CD1c-positive myeloid dendritic cell (primary cell): Measurements from ENCODE around the gene NKX6-2.

Experiments used
- DNase-seq: peaks from one replicate; pipeline ENCODE4 v3.0.0-alpha.2; 2016; ENCODE audit errors: extremely low spot score

The NKX6-2 gene

GRCh38 chr10:132813001-132813401, 27.1 kb upstream of the NKX6-2 start:
- DNase-seq = no peak

DNA sequence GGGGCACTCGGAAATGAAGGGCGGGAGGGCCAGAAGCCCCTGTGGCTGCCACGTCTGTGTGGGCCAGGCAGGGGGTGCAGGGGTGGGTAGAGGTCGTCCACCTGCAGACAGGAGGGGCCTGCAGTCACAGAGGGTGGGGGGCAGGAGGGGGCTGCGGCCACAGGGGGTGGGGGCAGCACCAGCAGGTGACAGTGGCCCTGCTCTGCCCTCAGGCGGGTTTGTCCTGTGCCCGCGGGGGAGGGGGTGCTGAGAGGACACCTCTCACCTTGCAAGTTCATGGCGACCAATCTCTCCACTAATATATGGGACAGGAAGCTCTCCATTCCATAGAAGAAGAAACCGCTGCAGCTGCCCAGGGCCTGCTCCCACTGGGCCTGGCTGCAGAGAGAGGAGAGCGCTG, 26.6 kb upstream of the NKX6-2 start:
- DNase-seq = no peak

DNA sequence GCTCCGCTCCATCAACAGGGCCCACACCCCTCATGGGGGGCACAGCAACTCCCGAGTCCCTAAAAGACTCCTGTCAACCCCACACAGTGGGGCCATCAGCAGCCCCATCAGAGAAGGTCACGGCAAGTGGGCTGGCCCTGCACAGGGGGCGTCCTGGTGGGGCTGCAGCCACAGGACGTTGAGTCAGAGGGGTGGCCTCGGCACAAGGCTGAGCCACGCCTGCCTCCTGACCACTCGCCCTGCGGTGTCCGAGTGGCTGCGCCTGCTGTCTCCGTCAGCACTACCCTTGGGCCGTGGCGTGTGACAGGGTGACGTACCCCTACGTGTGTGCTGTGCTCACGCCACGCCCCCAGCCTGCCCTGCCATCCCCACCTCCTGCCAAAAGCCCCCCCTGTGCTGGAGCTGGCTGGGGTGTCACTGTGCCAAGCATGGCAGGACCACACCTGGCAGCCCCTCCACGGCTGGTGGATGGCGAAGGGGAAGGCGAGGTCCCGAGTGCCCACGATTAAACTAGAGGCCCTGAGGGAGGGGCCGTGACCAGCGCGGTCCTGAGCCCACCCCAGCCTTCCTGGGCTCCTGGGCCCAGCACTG, 26.0 kb upstream of the NKX6-2 start:
- no peak for DNase-seq

GRCh38 chr10:132810807-132811700, 25.1 kb upstream of the NKX6-2 start:
- DNase-seq = no peak

GRCh38 chr10:132810141-132810806, 24.3 kb upstream of the NKX6-2 start:
- no peak for DNase-seq

- DNase-seq = no peak
Observed at GRCh38 chr10:132809232-132810140, 23.5 kb upstream of the NKX6-2 start.

DNA sequence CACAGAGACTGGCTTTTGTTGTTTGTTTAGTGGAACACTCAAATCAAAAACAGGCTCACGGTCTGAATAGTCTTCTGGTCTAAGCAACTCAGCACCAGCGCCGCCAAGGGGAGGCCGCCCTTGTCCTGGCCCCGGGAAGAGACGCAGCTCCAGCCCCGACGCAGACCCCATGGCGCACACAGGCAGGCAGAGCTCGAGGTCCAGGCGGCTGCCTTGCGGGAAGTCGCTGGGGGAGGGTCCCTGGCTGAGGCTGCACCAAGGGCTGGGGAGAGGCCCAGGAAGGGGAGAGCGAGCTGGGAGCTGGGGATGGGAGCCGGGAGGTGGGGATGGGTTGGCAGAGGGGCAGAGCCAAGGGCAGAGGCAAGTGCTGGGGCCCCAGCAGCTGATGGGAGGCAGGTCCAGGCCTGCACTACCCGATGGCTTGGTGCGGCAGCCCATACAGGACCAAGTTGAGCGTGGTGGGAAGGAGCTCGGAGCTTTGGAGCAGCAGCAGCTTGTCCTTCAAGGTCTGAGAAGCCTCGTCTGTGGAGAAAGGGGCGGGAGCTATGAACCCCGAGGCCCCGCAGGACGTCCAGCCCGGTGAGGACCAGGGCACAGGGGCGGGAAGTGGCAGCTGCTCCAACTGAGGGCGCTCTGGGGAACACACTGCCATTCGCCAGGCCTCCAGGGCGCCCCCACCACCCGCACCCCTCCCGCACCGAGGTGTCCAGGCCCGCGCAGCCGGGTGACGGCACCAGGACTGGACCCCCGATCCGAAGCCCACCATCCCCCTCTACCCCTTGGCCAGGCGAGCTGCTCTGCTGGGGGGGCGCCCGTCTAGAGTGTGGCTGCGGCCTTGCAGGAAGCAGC, 22.7 kb upstream of the NKX6-2 start:
- DNase-seq = no peak

GRCh38 chr10:132807621-132808049, 21.7 kb upstream of the NKX6-2 start:
- no peak for DNase-seq

DNA sequence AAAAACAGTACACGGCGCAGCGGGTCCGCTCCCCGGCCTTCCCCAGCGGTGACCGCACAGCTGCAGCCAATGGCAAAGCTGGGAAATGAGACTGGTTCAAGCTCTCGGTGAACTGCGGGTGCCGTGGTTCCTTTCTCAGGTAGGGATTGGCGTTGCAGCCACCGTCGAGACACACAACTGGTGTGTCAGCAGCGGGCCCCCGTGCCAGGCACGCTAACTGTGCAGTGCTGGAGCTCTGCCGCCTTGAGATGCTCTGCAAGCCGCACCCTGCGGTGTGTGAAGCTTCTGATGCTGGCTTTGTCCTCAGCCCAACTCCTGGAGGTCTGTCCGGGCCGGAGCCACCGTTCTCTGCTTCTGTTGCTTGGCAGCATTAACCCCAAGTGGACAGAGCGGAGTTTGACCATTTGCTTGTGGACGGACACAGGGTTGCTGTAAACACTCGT, 20.6 kb upstream of the NKX6-2 start:
- DNase-seq = no peak

DNA sequence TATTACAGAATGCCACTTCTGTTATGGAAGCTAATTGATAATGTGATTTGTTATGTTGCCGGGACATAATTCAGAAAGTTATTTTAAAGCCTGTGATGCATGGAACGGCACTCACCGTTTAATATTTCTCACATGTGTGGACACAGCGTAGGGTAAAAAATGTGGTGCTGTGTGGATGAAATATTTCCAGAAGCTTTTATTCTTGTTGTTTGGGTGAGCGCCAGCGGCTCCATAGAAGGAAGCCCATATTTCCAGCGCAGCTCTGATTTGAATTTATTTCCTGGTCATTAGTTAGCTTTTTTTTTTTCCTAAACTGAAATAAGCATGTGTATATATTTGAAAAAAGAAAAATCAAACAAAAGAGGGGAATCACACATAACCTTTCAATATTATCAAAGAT, 20.2 kb upstream of the NKX6-2 start:
- no peak for DNase-seq

- DNase-seq = no peak
Observed at GRCh38 chr10:132805599-132805998, 19.7 kb upstream of the NKX6-2 start.

GRCh38 chr10:132804785-132805426, 19.0 kb upstream of the NKX6-2 start:
- no peak for DNase-seq

- no peak for DNase-seq
Observed at GRCh38 chr10:132804287-132804686, 18.3 kb upstream of the NKX6-2 start.

DNA sequence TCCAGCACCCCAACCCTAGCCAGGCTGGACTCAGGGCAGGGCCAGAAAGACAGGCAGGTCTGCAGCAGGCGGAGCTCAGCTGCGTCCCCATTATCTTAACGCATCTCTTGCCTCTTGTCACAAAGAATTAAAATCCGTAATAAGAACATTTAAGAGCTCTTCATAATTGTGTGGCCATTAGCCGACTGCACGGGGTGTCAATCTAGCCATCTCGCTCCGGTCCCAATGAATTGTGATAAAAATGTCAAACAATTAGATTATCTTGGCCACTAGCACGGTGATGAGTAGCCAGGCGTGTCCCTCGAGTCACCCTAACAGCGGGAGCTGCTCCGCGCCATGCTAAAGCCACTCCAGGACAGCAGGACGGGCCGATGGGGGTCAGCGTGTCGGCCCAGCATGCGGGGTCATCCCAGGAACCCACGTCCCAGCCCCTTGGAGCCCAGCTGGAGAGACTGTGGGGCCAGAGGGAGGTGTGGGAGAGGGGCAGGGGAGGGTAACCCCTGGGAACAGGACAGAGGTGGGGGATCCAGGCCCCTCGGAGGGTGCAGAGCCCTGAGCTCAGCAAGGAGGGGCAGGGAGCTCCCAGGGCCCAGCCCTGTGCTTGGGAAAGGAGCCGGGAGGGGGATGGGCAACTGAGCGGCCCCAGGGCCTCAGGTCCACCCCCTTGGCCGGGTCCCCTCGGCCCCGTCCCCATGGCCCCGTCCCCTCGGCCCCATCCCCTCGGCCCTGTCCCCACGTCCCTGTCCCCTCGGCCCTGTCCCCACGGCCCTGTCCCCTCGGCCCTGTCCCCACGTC, 17.7 kb upstream of the NKX6-2 start:
- no peak for DNase-seq

DNA sequence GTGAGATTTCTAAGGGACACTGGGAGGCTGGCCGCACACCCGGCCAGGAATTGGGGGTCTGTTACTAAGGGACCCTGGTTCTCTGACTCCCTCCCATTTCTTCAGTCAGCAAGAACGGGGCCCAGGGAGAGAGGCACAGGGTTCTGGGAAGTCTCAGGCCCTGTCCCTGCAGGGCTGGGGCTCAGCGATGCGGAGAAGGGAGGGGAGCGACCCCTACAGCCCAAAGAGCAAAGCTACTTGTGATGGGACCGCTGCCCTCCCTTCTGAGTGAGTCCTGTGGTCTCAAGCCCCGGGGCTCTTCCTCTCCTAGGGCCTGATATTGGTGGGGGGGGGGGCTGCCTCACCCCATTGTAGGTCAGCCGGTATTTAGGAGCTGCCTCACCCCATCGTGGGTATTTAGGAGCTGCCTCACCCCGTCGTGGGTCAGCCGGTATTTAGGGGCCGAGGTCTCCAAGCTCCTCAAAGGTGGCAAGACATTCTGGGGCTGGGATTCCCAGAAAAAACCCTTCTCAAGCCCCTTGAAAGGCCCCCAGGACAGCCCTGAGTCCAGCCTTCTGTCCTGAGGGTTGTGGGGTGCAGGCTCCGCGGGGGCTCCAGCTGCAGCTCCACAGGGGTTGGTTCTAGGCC, 16.9 kb upstream of the NKX6-2 start:
- DNase-seq = no peak

GRCh38 chr10:132802048-132802447, 16.1 kb upstream of the NKX6-2 start:
- no peak for DNase-seq

DNA sequence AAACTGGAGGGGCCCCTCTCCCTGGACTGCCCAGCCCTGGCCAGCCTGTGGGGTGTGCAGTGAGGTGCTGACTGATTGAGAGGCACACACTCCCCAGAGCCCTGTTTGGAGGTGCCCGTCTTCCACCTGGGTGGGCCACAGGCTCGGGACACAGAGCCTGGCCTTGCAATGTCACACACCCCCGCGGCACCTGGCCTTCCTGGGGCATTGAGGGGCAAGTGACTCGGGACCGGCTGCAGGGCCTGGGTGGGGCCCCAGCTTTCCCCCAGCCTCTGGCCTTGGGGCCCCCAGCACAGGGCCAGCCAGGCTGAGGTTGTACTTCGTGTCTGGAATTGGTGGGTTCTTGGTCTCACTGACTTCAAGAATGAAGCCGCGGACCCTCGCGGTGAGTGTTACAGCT, 13.9 kb upstream of the NKX6-2 start:
- DNase-seq = no peak

- no peak for DNase-seq
Observed at GRCh38 chr10:132798876-132799275, 12.9 kb upstream of the NKX6-2 start.

DNA sequence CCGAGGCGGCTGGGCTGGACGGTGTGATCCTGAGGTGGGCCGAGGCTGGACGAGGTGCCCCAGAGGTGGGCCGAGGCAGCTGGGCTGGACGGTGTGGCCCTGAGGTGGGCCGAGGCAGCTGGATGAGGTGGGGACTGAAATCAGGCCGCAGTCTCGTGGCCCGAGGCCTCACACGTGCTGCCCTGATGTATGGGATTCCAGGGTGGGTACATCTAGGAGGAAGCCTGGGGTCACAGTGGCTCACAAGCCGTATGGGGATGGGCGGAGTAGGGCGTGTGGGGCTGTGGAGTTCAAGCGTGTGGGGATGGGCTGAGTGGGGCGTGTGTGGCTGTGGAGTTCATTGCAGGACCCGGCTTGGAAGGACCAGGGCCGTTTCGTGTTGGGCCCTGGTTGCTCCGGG, 12.5 kb upstream of the NKX6-2 start:
- no peak for DNase-seq
